Globus pallidus (tissue), 1 donor: ENCODE results near the gene TMEM79.

Source experiments
- DNase-seq: peaks from one replicate; pipeline ENCODE4 v3.0.0-alpha.2; 2015; ENCODE audit warnings: low spot score

TMEM79 gene, protein sequence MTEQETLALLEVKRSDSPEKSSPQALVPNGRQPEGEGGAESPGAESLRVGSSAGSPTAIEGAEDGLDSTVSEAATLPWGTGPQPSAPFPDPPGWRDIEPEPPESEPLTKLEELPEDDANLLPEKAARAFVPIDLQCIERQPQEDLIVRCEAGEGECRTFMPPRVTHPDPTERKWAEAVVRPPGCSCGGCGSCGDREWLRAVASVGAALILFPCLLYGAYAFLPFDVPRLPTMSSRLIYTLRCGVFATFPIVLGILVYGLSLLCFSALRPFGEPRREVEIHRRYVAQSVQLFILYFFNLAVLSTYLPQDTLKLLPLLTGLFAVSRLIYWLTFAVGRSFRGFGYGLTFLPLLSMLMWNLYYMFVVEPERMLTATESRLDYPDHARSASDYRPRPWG

DNA sequence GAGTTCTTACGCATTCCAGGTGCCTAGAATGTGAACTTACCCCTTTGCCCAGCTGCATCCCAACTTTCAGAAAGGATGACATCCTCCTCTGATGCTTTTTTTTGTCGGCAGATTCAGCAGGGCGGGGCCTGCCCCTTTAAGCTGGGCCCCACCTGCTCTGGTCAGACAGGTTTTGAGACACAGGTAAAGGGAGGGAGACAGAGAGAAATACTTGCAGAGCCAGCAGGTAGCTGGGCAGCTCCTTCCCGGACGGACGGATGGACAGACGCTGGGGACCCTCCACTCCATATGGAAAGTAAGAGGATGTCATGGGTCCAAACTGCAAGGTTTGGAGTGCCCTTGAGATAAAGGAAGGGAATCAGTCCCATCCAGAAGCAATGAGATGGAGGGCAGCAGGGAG lies at the start of gene TMEM79:
TSS of gene TMEM79 (plus strand) at position 214 of the 400 bp plus-strand sequence. CDS start 902 bp downstream, outside the sequence.
- DNase-seq, result no peak

DNA sequence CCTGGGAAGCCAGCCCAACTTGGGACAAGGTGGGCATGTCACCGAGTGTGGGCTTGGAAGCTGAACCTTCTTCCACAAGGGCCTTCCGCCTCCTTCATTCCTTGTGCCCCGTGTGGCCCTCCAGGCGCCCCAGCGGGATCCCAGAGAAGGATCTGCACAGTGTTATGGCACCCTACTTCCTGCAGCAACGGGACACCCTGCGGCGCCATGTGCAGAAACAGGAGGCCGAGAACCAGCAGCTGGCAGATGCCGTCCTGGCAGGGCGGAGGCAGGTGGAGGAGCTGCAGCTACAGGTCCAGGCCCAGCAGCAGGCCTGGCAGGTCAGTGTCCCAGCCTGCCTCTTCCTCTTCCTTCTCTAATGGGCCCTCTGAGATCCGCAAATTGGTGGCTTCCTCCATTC lies 48.0 kb upstream of the TMEM79 start:
- no peak for DNase-seq

DNA sequence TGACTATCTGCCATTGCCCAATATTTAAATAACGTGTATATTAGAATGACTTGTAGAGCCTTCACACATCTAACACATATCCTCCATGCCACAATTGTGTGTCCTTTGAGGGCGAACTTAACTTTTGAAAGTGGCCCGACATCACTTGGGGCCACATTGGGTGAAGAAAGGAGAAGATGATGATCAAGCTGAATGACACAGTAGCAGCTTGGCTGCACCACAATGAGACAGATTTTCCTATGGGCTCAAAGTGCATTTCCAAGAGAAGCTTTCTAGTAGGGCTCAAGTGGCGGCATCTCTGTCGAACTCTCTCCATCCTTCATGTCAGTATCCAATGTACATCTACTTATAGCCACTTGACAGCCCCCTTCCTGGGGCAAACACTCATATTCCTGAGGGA lies 45.9 kb upstream of the TMEM79 start:
- DNase-seq, result no peak

- DNase-seq, result no peak
Observed at GRCh38 chr1:156241311-156241811, 42.8 kb upstream of the TMEM79 start.

GRCh38 chr1:156241926-156242325 lies 42.2 kb upstream of the TMEM79 start, which contains the start of gene BGLAP:
Gene BGLAP (plus strand): TSS chr1:156242184. CDS start chr1:156242232, 48 bp downstream.
- DNase-seq, result no peak

DNA sequence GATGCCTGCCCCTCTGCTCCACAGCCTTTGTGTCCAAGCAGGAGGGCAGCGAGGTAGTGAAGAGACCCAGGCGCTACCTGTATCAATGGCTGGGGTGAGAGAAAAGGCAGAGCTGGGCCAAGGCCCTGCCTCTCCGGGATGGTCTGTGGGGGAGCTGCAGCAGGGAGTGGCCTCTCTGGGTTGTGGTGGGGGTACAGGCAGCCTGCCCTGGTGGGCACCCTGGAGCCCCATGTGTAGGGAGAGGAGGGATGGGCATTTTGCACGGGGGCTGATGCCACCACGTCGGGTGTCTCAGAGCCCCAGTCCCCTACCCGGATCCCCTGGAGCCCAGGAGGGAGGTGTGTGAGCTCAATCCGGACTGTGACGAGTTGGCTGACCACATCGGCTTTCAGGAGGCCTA lies 41.4 kb upstream of the TMEM79 start:
- DNase-seq, result no peak

DNA sequence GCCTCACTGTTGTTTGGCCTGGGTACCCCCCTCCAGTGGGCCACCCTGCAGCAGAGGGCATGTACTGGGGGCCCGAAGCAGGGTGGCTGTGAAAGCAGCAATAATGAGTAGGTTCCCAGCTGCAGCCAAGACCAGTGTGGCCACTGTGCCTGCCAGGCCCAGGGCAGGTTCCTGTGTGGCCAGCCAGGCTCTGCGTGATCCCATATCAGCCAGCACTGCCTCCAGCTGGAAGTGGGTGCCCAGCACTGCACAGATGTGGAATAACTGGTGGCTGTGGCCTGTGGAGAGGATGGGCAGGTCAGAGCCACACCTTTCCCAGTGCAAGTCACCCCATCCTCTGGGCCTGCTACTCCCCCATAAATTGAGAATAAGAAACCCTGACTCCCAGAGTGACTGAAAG lies 40.0 kb upstream of the TMEM79 start:
- DNase-seq, result no peak

- DNase-seq, result no peak
Observed at GRCh38 chr1:156244712-156245111, 39.4 kb upstream of the TMEM79 start.

DNA sequence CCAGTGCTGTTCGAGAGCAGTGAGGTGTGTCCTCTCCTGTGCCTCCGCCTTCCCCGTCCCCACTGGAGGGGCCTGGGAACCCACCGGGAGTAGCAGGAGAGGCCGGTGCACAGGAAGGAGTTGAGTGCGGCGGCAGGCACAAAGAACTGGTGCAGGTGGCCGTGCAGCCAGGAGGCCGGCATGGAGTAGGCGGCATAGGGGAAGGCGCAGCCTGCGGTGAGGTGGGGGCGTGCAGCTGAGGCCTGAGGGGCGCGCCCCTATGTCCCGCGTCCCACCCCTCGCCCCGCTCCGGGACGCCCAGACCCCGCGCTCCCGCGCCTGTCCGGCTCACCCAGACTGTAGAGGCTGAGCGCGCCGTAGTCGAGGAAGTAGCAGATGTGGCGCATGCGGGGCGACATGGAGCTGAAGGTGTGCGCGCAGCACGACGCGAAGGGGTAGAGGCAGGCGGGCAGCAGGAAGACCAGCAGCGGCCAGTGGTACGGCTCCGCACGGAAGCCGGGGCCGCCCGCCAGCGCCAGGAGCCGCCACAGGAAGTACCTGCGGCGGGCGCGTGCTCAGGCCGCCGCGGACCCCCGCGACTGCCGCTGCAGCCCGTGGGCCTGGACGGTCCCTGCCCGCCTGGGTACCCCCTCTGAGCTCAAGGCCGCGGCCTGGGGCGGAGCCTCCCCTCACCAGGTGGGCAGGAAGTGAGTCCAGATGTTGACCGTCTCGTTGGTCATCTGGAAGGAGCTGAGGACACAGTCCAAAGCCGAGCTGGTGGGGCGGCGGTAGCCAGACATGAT lies 38.5 kb upstream of the TMEM79 start:
- DNase-seq, result no peak

DNA sequence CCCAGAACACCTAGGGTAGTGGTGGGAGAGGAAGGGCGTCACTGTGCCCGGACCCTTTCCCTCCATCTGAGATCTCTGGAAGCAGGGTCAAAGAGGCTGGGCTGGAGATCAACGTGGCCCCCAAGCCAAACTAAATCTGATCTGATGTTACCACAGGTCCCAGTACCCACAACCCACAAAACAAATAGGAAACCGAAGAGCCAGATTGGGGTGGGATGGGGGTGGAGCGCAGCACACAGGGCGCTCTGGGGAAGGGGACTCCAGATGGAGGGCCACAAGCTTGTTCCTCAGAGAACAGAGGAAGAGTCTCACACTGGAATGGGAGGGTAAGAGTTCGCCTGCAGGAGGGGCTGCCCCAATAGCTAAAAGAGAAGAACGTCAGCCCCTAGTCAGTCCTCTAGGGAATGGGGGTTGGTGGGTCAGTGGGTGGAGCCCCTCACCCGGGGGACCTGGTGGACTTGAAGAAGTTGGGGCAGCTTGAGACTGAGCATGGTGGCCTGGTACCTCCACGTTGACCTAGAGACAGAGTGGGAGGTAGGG lies 37.8 kb upstream of the TMEM79 start:
- no peak for DNase-seq

DNA sequence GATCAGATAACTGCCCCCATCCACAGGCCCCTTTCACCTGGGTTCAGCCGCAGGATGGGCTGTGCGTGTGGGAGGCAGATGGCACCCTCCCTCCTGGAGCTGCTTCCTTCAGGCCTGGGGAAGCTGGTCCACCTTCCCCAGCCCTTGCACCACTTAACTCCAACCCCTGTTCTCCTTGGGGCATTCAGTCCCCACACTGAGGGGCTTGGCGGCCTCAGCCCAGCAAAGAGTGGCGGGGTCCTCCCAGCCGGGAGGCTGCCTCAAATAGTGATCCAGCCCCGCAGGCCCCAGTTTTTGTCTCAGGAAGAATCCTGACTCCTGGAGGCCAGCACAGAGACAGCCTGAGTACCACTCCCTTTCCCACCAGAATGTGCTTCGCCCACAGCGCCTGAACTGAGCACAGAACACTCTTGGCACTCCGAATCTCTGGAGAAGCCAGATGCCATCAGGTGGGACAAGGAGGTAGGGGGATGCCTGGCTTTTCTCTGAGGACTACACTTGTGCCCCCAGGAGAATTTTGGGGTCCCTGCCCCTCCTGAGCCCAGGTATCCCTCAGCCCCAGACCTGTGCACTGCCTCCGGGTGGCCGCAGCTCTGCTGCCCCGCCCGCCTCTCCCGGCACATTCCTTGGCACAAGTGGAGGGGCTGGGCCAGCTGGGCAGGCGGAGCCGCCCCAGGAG lies 37.2 kb upstream of the TMEM79 start:
- DNase-seq, result peak; percentile 57

DNA sequence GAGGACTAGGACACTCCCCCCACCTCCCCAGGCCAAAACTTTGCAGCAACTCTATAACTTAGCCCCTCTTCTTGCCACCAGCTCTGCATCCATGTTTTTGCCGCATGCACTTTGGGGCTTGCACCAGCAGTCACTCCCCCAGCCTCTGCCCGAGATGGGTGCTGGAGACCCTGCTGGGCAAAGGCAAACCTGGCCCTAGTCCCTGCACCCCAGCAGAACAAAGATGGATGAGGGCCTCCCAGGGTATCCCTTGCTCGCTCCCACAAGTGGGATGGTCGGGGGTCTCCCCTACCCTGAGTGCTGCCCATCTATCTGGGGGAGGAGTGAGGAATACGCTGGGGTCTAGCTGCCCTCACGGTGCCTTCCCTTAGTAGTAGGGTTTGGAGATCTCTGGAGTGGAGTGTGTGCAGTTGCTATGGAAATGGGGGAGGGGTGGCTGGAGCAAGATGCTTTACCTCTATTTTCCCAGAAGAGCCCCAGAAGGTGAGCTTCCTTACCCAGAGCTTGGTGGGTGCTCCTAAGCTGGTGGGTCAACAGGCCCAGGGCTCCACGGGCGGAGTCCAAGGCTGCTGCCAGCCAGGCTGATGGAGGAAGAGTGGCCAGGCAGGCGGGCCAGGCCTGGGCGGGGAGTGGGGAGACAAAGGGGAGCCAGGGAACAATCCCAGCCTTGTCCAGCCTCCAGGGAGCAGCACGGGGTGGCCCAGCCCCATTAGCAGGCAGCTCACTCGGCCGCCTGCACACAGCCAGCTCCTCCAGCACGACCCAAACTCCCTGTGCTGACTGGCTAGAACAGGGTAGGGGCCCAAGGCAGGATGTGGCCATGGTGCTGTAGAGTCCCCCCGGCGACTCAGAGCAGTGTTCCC lies 36.4 kb upstream of the TMEM79 start, which contains the start of gene PAQR6:
TSS of gene PAQR6 (minus strand) at position 597 of the 863 bp plus-strand sequence. CDS start 1,325 bp downstream, outside the sequence.
- peak; percentile 98 for DNase-seq

DNA sequence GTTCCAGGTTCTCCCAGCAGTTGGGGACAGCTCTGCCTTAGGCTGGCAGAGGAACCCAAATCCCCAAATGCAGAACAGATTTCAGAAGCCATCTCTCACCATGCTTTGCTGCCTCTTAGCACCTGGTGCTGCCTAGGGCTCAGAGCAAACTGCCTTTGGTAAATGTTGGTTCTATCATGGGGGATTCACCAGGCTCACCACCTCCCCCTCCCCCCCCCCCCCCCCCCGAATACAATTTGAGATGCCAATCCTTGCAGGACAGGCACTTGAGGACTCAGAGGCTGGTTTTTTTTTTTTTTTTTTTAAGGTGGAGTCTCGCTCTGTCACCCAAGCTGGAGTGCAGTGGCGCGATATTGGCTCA lies 35.8 kb upstream of the TMEM79 start:
- no peak for DNase-seq

- no peak for DNase-seq
Observed at GRCh38 chr1:156249593-156249992, 34.5 kb upstream of the TMEM79 start.

DNA sequence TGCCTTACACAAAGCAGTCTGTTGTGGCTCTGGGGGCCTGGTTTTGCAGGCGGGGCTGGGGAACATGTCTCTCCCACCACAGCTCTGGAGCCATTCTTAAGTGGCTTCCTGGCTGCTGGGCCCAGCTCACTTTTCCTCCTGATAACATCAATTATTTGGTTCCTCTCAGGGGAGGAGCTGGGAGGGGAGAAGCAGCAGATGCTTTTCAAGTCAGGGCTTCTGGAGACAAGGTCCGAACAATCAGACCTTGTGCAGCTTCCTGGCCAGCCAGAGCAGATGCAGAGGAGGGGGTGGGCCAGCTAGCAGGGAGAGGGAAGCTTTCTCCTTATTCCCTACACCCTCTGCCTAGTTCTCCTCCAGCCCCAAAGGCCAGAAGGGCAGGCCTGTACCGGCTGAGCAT lies 32.6 kb upstream of the TMEM79 start:
- peak; percentile 70 for DNase-seq

DNA sequence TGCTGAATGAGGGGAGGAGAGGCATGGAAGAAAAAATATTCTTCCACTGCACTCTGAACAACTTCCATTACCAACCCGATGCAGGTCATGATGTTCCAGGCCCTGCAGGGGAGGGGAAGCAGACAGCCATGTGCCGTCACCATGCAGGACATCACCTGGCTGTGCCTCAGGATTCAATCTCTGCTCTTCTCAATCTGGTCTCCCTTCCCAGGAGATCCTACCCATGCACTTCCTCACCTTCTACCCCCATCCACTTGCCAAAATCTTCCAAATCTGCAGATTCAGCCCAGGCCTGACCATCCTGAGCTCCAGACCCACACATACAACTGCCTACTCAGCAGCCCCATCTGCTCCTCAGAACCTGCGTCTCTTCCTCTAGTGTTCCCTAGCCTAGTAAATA lies 30.5 kb upstream of the TMEM79 start:
- no peak for DNase-seq

- peak; percentile 68 for DNase-seq
Observed at GRCh38 chr1:156257711-156258110, 26.4 kb upstream of the TMEM79 start.

GRCh38 chr1:156258859-156259258 lies 25.3 kb upstream of the TMEM79 start:
- no peak for DNase-seq

DNA sequence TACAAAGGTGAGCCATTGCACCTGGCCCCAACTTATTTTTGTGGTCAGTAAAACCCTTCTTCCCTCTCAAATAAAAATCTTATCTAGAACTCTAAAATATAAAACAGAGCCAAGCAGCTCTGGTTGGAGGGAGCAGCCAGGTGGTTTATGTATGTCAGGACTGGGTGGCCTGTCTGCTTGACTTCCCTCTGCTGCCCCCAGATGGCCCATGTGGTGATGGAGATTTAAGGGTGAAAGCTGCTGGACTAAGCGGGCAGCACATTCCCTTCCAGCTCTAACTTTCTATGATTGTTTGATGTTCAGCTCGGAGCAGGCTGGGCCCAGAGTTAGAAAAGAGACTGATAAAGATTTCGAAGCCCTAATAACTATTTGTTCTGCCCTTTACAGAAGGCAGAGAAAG lies 24.3 kb upstream of the TMEM79 start:
- peak; percentile 82 for DNase-seq

DNA sequence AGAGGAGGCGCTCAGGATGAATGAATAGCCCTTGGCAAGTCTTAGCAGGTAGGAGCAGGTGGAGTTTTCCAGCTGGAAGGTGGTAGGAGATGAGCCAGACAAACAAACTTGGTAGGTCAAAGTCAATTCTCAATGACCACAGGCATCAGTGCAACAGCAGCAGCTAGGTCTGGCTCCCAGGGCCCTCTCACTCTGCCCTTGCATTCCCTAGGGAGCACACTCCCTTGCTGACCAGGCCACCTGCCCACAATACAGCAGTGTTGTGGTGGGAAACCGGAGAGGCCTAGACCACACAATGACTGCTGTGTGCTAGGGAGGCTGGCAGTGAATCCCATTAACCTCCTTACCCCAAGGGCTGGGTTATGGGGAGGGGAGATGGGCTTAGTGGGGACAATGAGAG lies 23.2 kb upstream of the TMEM79 start:
- peak; percentile 85 for DNase-seq
